Activated CD4-positive, CD25-positive, alpha-beta regulatory T cell treated with anti-CD3 and anti-CD28 coated beads, Interleukin-2, amount 50 U/mL, for 16 hours (primary cell): Measurements from ENCODE around the gene PTPDC1.
"Not testable (repeated sequence)": the region's sequence is repeated elsewhere in the genome, so short reads cannot be mapped to it uniquely, and the experiment has no call there.

Experiments used
- DNase-seq: peaks from one replicate; pipeline ENCODE4 v3.0.0-alpha.2; 2020; ENCODE audit warnings: low read depth, low spot score

Gene PTPDC1

DNA sequence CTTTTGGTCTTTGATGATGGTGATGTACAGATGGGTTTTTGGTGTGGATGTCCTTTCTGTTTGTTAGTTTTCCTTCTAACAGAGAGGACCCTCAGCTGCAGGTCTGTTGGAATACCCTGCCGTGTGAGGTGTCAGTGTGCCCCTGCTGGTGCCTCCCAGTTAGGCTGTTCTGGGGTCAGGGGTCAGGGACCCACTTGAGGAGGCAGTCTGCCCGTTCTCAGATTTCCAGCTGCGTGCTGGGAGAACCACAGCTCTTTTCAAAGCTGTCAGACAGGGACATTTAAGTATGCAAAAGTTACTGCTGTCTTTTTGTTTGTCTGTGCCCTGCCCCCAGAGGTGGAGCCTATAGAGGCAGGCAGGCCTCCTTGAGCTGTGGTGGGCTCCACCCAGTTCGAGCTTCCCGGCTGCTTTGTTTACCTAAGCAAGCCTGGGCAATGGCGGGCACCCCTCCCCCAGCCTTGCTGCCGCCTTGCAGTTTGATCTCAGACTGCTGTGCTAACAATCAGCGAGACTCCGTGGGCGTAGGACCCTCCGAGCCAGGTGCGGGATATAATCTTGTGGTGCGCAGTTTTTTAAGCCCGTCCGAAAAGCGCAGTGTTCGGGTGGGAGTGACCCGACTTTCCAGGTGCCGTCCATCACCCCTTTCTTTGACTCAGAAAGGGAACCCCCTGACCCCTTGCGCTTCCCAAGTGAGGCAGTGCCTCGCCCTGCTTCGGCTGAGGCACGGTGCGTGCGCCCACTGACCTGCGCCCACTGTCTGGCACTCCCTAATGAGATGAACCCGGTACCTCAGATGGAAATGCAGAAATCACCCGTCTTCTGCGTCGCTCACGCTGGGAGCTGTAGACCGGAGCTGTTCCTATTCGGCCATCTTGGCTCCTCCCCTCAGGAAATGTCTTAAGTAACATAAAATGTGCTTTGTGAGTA is 10.2 kb downstream of the PTPDC1 start:
- DNase-seq, result not testable (repeated sequence)

DNA sequence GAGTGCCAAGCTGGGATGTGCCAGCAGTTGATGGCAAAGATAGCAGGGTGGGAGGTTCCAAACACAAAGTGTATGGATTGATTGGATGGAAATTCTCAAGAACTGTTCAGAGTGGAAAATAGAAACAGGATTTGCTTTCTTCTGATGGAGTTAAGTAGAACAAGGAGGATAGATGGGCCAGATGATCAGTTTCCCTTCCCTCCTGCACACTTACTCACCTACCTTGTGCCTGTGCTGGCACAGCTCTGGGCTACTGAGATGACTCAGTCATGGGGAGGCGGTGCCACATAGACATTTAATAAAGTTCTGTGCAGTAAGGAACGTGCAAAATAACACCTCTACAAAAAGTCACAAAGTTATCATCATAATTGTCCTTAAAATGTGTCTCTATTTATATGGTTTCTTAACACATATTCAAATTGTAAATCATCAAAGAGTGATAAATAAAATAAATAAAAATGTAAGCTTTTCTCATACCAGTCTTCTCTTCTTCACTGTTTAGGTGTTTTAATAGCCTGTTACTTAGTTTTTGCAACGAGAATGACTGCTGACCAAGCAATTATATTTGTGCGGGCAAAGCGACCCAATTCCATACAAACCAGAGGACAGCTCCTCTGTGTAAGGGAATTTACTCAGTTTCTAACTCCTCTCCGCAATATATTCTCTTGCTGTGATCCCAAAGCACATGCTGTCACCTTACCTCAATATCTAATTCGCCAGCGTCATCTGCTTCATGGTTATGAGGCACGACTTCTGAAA is 12.7 kb downstream of the PTPDC1 start:
- no peak for DNase-seq

DNA sequence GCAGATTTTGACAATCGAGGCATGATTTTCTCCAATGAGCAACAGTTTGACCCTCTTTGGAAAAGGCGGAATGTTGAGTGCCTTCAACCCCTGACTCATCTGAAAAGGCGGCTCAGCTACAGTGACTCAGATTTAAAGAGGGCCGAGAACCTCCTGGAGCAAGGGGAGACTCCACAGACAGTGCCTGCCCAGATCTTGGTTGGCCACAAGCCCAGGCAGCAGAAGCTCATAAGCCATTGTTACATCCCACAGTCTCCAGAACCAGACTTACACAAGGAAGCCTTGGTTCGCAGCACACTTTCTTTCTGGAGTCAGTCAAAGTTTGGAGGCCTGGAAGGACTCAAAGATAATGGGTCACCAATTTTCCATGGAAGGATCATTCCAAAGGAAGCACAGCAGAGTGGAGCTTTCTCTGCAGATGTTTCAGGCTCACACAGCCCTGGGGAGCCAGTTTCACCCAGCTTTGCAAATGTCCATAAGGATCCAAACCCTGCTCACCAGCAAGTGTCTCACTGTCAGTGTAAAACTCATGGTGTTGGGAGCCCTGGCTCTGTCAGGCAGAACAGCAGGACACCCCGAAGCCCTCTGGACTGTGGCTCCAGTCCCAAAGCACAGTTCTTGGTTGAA is 13.6 kb downstream of the PTPDC1 start:
- DNase-seq, result no peak

DNA sequence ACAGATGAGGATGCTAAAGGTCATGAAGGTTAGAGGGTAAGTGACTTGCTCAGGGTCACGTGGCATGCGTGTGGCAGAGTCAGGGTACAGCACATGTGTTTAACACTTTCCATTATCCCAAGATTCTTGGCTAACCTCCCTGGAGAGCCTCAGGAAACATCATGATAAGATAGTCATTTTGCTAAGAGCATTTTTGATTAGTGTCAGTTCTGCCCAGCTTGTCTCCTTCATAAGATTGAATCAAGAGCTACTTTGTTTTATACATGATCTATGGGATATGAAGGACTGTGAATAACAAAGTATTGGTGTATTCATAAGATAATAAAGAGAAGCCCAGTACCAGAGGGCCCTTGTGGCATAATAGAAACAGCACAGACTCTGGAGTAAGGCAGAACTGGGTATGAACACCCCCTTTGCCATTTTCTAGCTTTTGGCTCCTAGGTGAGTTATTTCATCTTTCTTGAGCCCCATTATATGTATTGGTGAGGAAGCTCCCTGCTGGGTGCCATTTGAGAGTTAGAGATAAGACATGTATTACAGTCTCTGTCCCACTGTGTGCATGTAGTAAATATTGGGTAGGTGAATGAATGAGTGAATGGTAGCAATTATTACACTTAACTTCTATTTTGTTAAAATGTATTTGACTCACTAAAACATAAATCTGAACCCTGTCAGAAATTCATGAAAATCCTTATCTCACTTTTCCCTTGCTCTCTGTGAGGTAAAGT is 16.1 kb downstream of the PTPDC1 start:
- no peak for DNase-seq

DNA sequence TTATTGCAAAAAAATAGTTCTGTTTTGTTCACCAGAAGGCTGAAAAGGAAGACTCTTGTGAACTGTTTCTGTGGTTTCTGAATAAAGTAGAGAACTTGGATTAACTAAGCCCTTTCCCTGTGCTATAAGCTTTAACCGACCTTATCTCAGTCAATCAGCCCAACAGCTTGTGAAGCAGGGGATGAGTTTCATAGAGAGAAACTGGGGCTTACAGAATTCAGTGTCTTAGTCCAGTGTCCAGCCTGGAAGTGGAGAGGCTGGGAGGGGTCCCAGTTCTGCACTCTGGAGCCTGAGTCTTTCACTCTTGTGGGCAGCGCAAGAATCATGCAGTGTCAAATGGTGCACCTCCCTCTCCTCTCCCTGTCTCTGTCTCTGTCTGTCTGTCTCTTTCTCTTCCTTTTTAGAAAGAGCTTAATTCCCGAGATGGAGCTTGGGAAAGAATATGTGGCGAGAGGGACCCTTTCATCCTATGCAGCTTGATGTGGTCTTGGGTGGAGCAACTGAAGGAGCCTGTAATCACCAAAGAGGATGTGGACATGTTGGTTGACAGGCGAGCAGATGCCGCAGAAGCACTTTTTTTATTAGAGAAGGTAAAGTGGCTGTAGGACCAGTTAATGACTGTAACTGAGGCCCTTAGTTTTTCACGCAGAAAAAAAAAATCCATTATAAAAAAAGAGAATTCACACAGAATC is 17.0 kb downstream of the PTPDC1 start:
- no peak for DNase-seq

DNA sequence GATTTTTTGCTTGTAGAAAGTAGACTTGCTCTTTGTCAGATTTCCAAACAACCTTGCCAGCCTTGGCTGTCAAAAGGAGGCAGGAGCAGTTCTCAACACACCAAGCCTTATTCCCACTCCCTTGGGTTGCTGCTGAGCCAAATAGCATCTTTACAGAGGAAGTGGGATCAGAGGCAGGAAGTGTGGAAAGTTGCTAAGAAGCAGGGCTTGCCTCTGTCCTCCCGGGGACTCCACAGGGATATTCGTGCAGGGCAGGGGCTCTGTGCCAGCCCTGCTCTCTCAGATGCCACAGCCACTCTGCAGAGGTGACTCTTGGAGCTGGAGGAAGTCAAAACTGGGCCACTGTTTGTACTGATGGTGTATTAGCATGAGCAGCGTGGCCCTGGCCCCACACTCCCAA is 24.3 kb downstream of the PTPDC1 start:
- DNase-seq, result no peak

DNA sequence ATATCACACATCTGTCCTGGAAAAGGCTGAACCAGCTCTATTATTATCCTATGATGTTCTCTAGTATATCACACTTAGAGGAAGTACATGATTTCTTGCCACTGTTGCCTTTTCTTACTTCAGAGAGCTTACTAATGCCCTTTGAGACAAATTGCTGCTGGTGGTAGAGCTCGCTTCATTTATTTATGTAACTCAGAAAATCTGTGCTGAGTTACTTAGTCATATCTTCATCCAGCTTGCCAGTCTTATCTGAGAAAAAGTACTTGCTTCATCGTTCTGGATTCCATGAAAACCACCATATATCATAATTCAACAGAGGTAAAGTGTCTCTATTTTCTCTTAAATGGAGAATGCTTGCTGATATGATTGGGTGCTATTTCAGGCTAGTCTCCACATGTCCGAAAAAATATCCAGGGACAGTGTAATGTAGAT is 26.6 kb downstream of the PTPDC1 start:
- DNase-seq, result no peak

DNA sequence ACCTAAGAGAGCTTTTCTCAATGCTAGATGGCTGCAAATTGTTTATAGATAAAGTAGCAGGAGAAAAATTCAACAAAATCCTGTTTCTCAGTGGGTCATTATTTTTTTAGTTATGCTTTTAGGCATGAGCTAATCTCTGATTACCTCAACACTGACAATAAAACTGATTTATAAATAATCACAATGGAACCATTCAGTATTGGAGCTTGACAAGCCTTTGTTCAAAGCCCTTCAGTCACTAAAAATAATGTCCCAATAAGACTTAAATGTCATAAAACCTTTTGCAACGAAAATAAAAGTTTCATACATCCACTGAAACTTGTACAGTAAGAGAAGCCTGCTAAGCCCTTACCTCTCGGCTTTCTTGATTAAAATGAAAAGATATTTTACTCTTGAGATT is 27.2 kb downstream of the PTPDC1 start:
- DNase-seq, result no peak

DNA sequence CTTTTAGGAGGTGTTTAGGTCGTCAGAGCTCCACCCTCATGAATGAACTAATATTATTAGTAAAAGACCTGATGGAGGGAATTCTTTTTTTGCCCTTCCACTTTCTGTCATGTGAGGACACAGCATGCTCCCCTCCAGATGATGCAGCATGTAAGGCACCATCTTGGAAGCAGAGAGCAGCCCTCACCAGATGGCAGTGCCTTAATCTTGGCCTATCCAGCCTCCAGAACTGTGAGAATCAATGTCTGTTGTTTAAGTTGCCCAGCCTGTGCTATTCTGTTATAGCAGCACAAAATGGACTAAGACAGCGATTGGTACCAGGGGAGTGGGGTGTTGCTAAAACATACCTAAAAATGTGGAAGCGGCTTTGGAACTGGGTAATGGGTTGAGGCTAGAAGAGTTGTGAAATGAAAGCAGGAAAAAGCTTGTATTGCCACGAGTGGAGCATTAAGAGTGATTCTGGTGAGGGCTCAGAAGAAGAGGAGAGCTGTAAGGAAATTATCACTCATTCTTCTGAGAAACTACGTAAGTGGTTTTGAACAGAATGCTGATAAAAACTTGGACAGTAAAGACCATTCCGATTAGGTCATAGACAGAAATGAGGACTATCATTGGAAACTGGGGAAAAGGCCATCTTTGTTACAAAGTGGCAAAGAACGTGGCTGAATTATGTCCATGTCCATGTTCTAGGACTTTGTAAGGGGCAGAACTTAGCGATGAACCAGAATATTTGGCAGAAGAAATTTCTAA is 28.6 kb downstream of the PTPDC1 start:
- DNase-seq, result no peak

DNA sequence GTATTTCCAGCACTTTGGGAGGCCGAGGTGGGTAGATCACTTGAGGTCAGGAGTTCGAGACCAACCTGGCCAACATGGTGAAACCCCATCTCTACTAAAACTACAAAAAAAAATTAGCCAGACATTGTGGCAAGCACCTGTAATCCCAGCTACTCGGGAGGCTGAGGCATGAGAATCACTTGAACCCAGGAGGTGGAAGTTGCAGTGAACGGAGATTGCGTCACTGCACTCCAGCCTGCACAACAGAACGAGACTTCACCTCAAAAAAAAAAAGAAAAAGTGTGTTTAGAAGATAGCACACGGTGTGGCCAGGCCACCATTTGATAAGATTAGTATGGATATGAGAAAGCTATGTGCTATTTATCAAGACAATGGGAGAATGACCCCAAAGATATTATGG is 35.8 kb downstream of the PTPDC1 start:
- DNase-seq, result not testable (repeated sequence)

DNA sequence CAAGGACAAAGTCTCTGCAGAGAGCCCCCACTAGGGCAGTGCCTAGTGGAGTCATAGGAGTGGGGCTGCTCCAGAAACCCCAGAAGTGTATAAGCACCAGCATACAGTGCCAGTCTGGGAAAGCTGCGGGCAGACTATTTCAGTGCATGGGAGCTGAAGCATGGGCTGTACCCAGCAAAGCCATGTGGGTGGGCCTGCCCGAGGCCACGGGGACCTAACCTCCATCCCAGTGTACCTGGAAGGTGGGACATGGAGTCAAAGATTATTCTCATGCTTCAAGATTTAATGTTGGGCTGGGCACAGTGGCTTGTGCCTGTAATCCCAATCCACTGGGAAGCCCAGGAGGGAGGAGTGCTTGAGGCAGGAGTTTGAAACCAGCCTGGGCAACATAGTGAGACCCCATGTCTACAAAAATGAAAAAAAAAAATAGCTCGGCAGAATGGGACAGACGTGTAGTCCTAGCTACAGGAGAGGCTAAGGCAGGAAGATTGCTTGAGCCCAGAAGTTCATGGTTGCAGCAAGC is 36.7 kb downstream of the PTPDC1 start:
- DNase-seq, result no peak

DNA sequence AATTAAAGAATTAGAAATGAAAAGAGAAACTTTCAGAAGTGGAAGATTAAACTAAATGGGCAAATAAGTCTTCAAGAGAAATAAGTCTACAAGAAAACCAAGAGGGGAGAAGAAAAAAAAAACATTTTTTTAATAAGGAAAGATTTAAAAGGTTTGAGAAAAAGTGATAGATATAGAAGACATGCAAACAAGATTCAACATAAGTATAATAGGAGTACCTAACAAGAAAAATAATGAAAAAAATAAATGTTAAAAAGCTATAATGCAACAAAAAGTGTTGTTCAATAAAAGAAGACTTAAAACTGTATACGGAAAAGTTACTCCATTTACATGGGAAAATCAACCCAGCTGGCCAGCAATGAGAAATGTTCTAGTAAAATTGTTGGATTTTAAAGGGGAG is 42.6 kb downstream of the PTPDC1 start:
- DNase-seq, result no peak

DNA sequence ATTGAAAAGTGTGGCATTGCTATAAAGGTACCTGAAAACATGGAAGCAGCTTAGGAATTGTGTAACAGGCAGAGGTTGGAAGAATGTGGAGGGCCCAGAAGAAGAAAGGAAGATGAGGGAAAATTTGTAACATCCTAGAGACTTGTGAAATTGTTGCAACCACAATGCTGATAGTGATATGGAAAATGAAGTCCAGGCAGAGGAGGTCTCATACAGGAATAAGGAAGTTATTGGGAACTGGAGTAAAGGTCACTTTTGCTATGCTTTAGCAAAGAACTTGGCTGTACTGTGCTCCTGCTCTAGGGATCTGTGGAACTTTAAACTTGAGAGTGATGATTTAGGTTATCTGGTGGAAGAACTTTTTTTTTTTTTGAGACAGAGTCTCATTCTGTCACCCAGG is 43.5 kb downstream of the PTPDC1 start:
- DNase-seq, result no peak

DNA sequence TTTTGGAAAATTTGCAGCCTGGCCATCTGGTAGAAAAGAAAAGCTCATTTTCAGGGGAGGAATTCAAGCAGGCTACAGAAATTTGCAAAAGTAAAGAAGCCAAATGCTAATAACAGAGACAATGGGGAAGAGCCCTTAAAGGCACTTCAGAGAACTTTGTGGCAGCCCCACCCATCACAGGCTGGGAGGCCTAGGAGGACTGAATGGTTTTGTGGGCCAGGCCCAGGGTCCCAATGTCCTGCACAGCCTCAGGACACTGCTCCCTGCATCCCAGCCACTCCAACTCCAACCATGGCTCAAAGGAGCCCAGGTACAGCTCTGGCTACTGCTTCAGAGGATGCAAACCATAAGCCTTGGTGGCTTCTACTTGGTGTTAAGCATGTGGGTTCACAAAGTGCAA is 44.3 kb downstream of the PTPDC1 start:
- no peak for DNase-seq

DNA sequence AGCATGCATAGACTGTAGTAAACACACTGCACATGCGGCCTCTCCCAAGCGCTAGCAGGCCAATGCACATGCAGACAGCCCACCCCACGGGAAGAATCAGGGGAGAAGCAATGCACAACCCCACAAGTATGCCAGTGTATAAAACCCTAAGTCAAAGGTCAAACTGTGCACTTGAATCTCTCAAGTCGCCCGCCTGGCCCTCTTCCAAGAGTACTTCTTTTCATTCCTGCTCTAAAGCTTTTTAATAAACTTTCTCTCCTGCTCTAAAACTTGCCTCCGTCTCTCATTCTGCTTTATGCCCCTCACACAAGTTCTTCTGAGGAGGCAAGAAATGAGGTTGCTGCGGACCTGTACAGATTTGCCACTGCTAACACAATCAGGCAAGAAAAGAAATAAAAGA is 50.4 kb downstream of the PTPDC1 start:
- no peak for DNase-seq

DNA sequence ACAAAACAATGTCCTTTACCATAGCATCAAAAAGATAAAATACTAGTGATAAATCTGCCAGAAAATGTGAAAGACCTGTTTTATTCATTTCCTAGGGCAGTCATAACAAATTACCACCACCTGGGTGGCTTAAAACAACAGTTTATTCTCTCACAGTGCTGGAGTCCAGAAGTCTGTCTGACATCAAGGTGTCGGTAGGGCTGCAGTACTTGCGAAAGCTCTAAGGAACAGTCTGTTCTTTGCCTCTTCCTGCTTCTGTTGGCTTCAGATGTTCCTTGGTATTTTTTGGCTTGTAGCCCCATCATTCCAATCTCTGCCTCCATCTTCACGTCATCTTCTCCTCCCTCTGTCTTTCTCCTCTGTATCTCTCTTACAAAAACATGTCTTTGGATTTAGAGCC is 51.0 kb downstream of the PTPDC1 start:
- DNase-seq, result no peak

DNA sequence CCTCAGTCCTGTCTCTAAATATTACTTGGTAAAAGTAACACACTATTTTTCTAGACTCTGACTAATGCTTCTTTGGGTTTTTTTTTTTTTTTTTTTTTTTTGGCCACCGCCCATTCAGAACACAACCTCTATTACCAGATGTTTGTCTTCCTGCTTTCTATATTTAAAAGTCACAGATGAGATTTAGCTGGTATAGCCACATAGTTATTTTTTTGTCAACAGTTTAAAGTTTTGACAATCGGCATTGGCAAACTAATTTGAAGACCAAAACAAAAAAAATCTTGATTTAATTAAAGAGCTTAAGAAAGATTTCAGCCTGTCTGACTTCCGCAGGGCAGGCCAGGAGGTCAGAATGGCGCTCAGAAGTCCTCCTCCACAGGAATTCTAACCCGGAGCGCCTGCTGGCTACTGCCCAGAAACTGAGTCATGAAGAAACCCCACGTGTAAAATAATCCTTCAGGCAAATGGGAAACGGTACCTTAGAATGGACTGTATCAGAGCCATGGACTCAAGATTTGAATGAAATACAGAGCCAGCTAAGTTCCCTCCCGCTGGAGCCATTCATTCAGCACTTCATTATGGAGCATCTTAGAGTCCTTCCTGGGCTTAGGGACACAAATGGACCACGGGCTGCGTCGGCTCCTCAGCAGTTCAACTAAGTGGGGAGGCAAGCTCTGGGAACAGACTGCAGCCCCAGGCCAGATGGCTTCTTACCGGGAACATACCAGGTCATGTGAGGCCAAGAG is 55.6 kb downstream of the PTPDC1 start:
- no peak for DNase-seq

DNA sequence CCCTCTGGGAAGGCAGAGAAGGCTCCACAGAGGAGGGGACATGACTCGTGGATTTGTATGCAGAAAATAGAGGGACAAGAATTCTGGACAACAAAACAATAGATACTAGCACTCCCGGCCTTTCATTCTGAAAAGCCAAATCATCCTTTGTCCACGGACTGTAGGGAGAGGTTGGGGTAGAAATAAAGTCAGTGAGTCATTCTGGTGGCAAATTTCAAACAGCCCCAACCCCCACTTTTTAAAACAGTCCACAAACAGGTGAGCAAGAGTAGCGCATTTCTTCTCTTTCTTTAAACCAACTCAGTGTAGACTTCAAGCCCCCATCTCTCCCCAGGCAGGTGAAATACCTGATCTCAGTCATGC is 56.1 kb downstream of the PTPDC1 start:
- DNase-seq, result no peak
